IPS DF 6.9 (cell line): ENCODE results near the gene ADGRA1.

Experiments
- DNase-seq: peaks from one replicate; pipeline ENCODE4 v3.0.0-alpha.2; 2013; ENCODE audit warnings: low read depth, low spot score
- H3K27ac ChIP-seq: one replicate; pipeline ENCODE4 v1.5.1; 2013; ENCODE audit warnings: low read length, control low read depth
- H3K27me3 ChIP-seq: 2 replicates; pipeline ENCODE4 v1.6.1; 2013; ENCODE audit warnings: mild to moderate bottlenecking, low read length; ENCODE audit not compliant: control insufficient read depth, insufficient read depth
- H3K36me3 ChIP-seq: 2 replicates; pipeline ENCODE4 v1.6.1; 2013; ENCODE audit warnings: low read length; ENCODE audit not compliant: control insufficient read depth, insufficient read depth
- H3K4me1 ChIP-seq: 2 replicates; pipeline ENCODE4 v1.6.1; 2013; ENCODE audit warnings: low read length; ENCODE audit not compliant: control insufficient read depth, insufficient read depth
- H3K4me3 ChIP-seq: 2 replicates; pipeline ENCODE4 v1.5.1; 2013; ENCODE audit warnings: mild to moderate bottlenecking, low read length
- H3K9me3 ChIP-seq: 2 replicates; pipeline ENCODE4 v1.6.1; 2013; ENCODE audit warnings: low read length, inconsistent platforms; ENCODE audit not compliant: control insufficient read depth, insufficient read depth
- WGBS: extraction: QIAGEN DNeasy Blood & Tissue Kit; methylation state at CpG from one replicate; pipeline ENCODE4 v1.1.7; 2013; ENCODE audit warnings: mixed read lengths, missing lambda C conversion rate; ENCODE audit not compliant: insufficient read length, insufficient coverage; 5-methylcytosine and 5-hydroxymethylcytosine counted together

Gene ADGRA1

GRCh38 chr10:133163889-133164815 is 76.4 kb downstream of the ADGRA1 start:
- WGBS, result no CpG with 5 or more reads among the region's 31 CpGs
- Histone ChIP-seq H3K9me3 (no peaks in the 10 kb centered on the region), H3K27ac (no peak overlapping the region), H3K4me3 (no peak overlapping the region), H3K4me1 (peaks cover 6% of the 10 kb centered on the region; the same call in 1 of the 2 replicates), H3K36me3 (no peaks in the 10 kb centered on the region; the same call in 1 of the 2 replicates), H3K27me3 (no peaks in the 10 kb centered on the region)
- DNase-seq, result no peak

- H3K9me3 ChIP-seq, result no peaks in the 10 kb centered on the region
- no peak overlapping the region for H3K4me3 ChIP-seq
- WGBS, result no CpG with 5 or more reads among the region's 26 CpGs
- no peak for DNase-seq
- no peak overlapping the region for H3K27ac ChIP-seq
- H3K27me3 ChIP-seq, result no peaks in the 10 kb centered on the region
- H3K4me1 ChIP-seq, result peaks cover 4% of the 10 kb centered on the region; the same call in 1 of the 2 replicates
- no peaks in the 10 kb centered on the region; the same call in 1 of the 2 replicates for H3K36me3 ChIP-seq
These were observed 77.3 kb downstream of the ADGRA1 start for GRCh38 chr10:133164816-133165555.

- WGBS, result 100% methylated on average over 1 of the region's 40 CpGs
- no peak for DNase-seq
These were observed 78.1 kb downstream of the ADGRA1 start for GRCh38 chr10:133165556-133166503.

GRCh38 chr10:133166504-133166827 is 78.7 kb downstream of the ADGRA1 start:
- no peaks in the 10 kb centered on the region for H3K27me3 ChIP-seq
- DNase-seq, result no peak
- no peak overlapping the region for H3K4me3 ChIP-seq
- no peaks in the 10 kb centered on the region for H3K9me3 ChIP-seq
- WGBS, result no CpG with 5 or more reads among the region's 11 CpGs
- H3K36me3 ChIP-seq, result no peaks in the 10 kb centered on the region; the same call in 1 of the 2 replicates
- peaks cover 3% of the 10 kb centered on the region; the same call in 1 of the 2 replicates for H3K4me1 ChIP-seq
- H3K27ac ChIP-seq, result no peak overlapping the region

More at GRCh38 chr10:133165556-133166503, 78.1 kb downstream of the ADGRA1 start:
- no peaks in the 10 kb centered on the region for H3K27me3 ChIP-seq
- H3K36me3 ChIP-seq, result no peaks in the 10 kb centered on the region; the same call in 1 of the 2 replicates
- peaks cover 4% of the 10 kb centered on the region; the same call in 1 of the 2 replicates for H3K4me1 ChIP-seq
- H3K27ac ChIP-seq, result no peak overlapping the region
- no peaks in the 10 kb centered on the region for H3K9me3 ChIP-seq
- no peak overlapping the region for H3K4me3 ChIP-seq

GRCh38 chr10:133166828-133167692 is 79.3 kb downstream of the ADGRA1 start:
- no CpG with 5 or more reads among the region's 66 CpGs for WGBS
- H3K27ac ChIP-seq, result no peak overlapping the region
- no peaks in the 10 kb centered on the region; the same call in 1 of the 2 replicates for H3K36me3 ChIP-seq
- H3K9me3 ChIP-seq, result no peaks in the 10 kb centered on the region
- H3K4me3 ChIP-seq, result no peak overlapping the region
- no peaks in the 10 kb centered on the region for H3K27me3 ChIP-seq
- peaks cover 3% of the 10 kb centered on the region; the same call in 1 of the 2 replicates for H3K4me1 ChIP-seq
- no peak for DNase-seq

- Histone ChIP-seq H3K4me3 (no peak overlapping the region), H3K27me3 (no peaks in the 10 kb centered on the region), H3K9me3 (no peaks in the 10 kb centered on the region), H3K36me3 (no peaks in the 10 kb centered on the region), H3K27ac (no peak overlapping the region), H3K4me1 (peaks cover 2% of the 10 kb centered on the region; the same call in 1 of the 2 replicates)
- DNase-seq, result no peak
- no CpG with 5 or more reads among the region's 37 CpGs for WGBS
These were observed 80.2 kb downstream of the ADGRA1 start for GRCh38 chr10:133167693-133168616.

GRCh38 chr10:133168617-133169031 is 80.9 kb downstream of the ADGRA1 start:
- Histone ChIP-seq H3K4me1 (peaks cover 2% of the 10 kb centered on the region; the same call in 1 of the 2 replicates), H3K27me3 (no peaks in the 10 kb centered on the region), H3K36me3 (no peaks in the 10 kb centered on the region), H3K27ac (no peak overlapping the region), H3K4me3 (no peak overlapping the region), H3K9me3 (no peaks in the 10 kb centered on the region)
- no peak for DNase-seq
- no CpG with 5 or more reads among the region's 14 CpGs for WGBS

GRCh38 chr10:133169173-133169947 is 81.6 kb downstream of the ADGRA1 start:
- no peaks in the 10 kb centered on the region for H3K36me3 ChIP-seq
- no CpG with 5 or more reads among the region's 30 CpGs for WGBS
- peaks cover 2% of the 10 kb centered on the region; the same call in 1 of the 2 replicates for H3K4me1 ChIP-seq

More at GRCh38 chr10:133169173-133169947, 81.6 kb downstream of the ADGRA1 start:
- Histone ChIP-seq H3K27me3 (no peaks in the 10 kb centered on the region), H3K27ac (no peak overlapping the region), H3K4me3 (no peak overlapping the region), H3K9me3 (no peaks in the 10 kb centered on the region)
- DNase-seq, result no peak
